Endothelial cell of umbilical vein (primary cell): ENCODE measurements around the gene GSK3A.

Experiments
- EZH2 ChIP-seq: IDR thresholded peaks from 2 replicates; pipeline ENCODE4 v1.6.1; 2012; ENCODE audit warnings: borderline replicate concordance, low read depth, mild to moderate bottlenecking, moderate library complexity, low read length, inconsistent platforms; ENCODE audit not compliant: severe bottlenecking
- JUN ChIP-seq: IDR thresholded peaks from 2 replicates; pipeline ENCODE4 v1.6.1; 2011; ENCODE audit warnings: borderline replicate concordance, low read depth; ENCODE audit not compliant: insufficient read length, insufficient read depth
- TF ChIP-seq, protein P1 (sequence below), 2 donors: IDR thresholded peaks; 1 replicate in 1 of 2; 2 replicates in 1 of 2; pipeline ENCODE4 v1.5.1; 2011; ENCODE audit warnings: low read length in 2 of 2, mild to moderate bottlenecking in 2 of 2, moderate library complexity in 2 of 2, control low read depth in 1 of 2, inconsistent platforms in 1 of 2, low read depth in 1 of 2; ENCODE audit not compliant: insufficient read depth in 1 of 2; ENCODE audit errors: extremely low read depth in 1 of 2

DNA sequence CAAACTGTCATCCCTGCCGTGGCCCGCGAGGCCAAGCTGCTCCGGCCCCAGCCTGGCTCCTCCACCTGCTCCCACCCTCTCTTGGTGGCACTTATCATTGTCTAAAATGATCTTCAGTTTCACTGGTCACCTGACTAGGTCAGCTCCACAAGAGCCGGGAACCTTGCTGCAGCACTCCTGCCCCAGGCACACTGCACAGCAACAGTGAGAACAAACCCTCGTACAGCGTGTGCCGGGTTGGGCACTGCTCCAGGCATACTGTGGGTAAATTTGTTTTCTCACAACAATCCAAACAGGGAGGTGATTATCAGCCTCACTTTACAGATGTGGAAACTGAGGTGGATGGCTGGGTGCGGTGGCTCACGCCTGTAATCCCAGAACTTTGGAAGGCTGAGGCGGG lies 33.8 kb downstream of the GSK3A start:
- TF ChIP-seq, protein P1, sequence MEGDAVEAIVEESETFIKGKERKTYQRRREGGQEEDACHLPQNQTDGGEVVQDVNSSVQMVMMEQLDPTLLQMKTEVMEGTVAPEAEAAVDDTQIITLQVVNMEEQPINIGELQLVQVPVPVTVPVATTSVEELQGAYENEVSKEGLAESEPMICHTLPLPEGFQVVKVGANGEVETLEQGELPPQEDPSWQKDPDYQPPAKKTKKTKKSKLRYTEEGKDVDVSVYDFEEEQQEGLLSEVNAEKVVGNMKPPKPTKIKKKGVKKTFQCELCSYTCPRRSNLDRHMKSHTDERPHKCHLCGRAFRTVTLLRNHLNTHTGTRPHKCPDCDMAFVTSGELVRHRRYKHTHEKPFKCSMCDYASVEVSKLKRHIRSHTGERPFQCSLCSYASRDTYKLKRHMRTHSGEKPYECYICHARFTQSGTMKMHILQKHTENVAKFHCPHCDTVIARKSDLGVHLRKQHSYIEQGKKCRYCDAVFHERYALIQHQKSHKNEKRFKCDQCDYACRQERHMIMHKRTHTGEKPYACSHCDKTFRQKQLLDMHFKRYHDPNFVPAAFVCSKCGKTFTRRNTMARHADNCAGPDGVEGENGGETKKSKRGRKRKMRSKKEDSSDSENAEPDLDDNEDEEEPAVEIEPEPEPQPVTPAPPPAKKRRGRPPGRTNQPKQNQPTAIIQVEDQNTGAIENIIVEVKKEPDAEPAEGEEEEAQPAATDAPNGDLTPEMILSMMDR (IDR thresholded peaks at IDR 0.05; ENCODE audit: extremely low read depth in 1 of 2, insufficient read depth in 1 of 2, low read depth in 1 of 2, low read length in 2 of 2) = no peak
- TF ChIP-seq EZH2 (no peak), JUN (no peak)
